Lower leg skin (tissue), 3 donors: ENCODE measurements around the gene LTBP2.

Experiments
- CTCF ChIP-seq, 3 donors: fragments of 450-650 bp; IDR thresholded peaks; one replicate each; pipeline ENCODE4 v1.5.1; 2016; ENCODE audit warnings: antibody characterized with exemption in 3 of 3, mild to moderate bottlenecking in 3 of 3, moderate library complexity in 2 of 3
- POLR2A ChIP-seq, 2 donors: fragments of 450-650 bp; IDR thresholded peaks; one replicate each; pipeline ENCODE4 v1.6.1; 2016 to 2017; ENCODE audit warnings: antibody characterized with exemption in 2 of 2, mild to moderate bottlenecking in 1 of 2, moderate library complexity in 1 of 2

GRCh38 chr14:74649673-74650072 is 37.6 kb upstream of the LTBP2 start:
- TF ChIP-seq POLR2A (IDR thresholded peaks at IDR 0.05) (no peak), CTCF (IDR thresholded peaks at IDR 0.05) (no peak)
